HepG2 (cell line): ENCODE measurements around the gene ANKRD11.
"Not testable (repeated sequence)": the region's sequence is repeated elsewhere in the genome, so short reads cannot be mapped to it uniquely, and the experiment has no call there.

Source experiments
- ATF3 ChIP-seq: sonication (generic); formaldehyde crosslinking; IDR thresholded peaks from 2 replicates; pipeline ENCODE4 v1.4.0; 2020; ENCODE audit warnings: missing genetic modification reagents
- CTCF ChIP-seq: sonication (generic); formaldehyde crosslinking; IDR thresholded peaks from 2 replicates; pipeline ENCODE4 v1.5.0; 2020; ENCODE audit warnings: mild to moderate bottlenecking, missing genetic modification reagents, moderate library complexity
- HOXA3 ChIP-seq: sonication (generic); formaldehyde crosslinking; IDR thresholded peaks from 2 replicates; pipeline ENCODE4 v1.5.0; 2020; ENCODE audit warnings: missing genetic modification reagents
- IRF9 ChIP-seq: sonication (generic); formaldehyde crosslinking; IDR thresholded peaks from 2 replicates; pipeline ENCODE4 v1.8.0; 2022; ENCODE audit warnings: missing genetic modification reagents, mild to moderate bottlenecking, borderline replicate concordance
- POLR2AphosphoS5 ChIP-seq: IDR thresholded peaks from 2 replicates; pipeline ENCODE4 v1.6.1; 2012; ENCODE audit warnings: low read depth, low read length
- ZFY ChIP-seq: sonication (generic); formaldehyde crosslinking; IDR thresholded peaks from 2 replicates; pipeline ENCODE4 v1.4.0; 2020; ENCODE audit warnings: missing genetic modification reagents
- ZNF768 ChIP-seq: sonication (generic); formaldehyde crosslinking; IDR thresholded peaks from 2 replicates; pipeline ENCODE4 v1.4.0; 2020; ENCODE audit warnings: missing genetic modification reagents

- TF ChIP-seq ATF3 (CRISPR knock-in tag); CTCF (CRISPR knock-in tag); ZNF768 (CRISPR knock-in tag); POLR2AphosphoS5; IRF9 (CRISPR knock-in tag); HOXA3 (CRISPR knock-in tag); ZFY (CRISPR knock-in tag): not testable (repeated sequence)
These were observed 161.7 kb downstream of the ANKRD11 start for GRCh38 chr16:89328412-89329400.
